ENCODE measurements around the gene VRK1. TPM values are rescaled to one million over a fixed set of nuclear protein-coding genes. Genes with fewer than 3 reads are reported as not detected.

The VRK1 gene
- total RNA-seq, 1 experiment from 2014 or later: 26.5 TPM

DNA sequence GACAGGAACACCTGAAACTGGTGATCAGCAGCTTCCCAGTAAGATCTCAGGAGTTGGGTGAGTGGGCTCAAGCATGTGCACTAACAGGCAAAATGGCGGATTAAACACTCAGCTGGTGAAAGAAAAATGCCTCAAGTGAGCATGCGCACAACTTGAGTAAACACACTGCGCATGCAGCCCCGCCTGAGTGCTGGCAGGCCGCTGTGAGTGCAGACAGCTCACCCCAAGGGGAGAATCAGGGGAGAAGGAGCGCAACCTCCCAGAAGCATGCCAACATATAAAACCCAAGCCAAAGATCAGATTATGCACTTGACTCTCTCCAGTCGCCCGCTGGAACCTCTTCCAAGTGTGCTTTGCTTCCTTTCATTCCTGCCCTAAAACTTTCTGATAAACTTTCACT lies 125.8 kb downstream of the VRK1 start:
- BruUV-seq (replicated peaks): no TSS peak
- TF ChIP-seq TCF7L2 (IDR thresholded peaks at IDR 0.05; ENCODE audit: low read depth, low read length): no peak
- TF ChIP-seq POLR2AphosphoS5 (IDR thresholded peaks at IDR 0.05; ENCODE audit: low read depth, low read length): no peak
- TF ChIP-seq, protein P1, sequence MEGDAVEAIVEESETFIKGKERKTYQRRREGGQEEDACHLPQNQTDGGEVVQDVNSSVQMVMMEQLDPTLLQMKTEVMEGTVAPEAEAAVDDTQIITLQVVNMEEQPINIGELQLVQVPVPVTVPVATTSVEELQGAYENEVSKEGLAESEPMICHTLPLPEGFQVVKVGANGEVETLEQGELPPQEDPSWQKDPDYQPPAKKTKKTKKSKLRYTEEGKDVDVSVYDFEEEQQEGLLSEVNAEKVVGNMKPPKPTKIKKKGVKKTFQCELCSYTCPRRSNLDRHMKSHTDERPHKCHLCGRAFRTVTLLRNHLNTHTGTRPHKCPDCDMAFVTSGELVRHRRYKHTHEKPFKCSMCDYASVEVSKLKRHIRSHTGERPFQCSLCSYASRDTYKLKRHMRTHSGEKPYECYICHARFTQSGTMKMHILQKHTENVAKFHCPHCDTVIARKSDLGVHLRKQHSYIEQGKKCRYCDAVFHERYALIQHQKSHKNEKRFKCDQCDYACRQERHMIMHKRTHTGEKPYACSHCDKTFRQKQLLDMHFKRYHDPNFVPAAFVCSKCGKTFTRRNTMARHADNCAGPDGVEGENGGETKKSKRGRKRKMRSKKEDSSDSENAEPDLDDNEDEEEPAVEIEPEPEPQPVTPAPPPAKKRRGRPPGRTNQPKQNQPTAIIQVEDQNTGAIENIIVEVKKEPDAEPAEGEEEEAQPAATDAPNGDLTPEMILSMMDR (IDR thresholded peaks at IDR 0.05): no peak
- no peak for TF ChIP-seq SIN3A (IDR thresholded peaks at IDR 0.05; ENCODE audit: borderline replicate concordance, insufficient read depth, low read depth, low read length)
- TF ChIP-seq, protein P2, sequence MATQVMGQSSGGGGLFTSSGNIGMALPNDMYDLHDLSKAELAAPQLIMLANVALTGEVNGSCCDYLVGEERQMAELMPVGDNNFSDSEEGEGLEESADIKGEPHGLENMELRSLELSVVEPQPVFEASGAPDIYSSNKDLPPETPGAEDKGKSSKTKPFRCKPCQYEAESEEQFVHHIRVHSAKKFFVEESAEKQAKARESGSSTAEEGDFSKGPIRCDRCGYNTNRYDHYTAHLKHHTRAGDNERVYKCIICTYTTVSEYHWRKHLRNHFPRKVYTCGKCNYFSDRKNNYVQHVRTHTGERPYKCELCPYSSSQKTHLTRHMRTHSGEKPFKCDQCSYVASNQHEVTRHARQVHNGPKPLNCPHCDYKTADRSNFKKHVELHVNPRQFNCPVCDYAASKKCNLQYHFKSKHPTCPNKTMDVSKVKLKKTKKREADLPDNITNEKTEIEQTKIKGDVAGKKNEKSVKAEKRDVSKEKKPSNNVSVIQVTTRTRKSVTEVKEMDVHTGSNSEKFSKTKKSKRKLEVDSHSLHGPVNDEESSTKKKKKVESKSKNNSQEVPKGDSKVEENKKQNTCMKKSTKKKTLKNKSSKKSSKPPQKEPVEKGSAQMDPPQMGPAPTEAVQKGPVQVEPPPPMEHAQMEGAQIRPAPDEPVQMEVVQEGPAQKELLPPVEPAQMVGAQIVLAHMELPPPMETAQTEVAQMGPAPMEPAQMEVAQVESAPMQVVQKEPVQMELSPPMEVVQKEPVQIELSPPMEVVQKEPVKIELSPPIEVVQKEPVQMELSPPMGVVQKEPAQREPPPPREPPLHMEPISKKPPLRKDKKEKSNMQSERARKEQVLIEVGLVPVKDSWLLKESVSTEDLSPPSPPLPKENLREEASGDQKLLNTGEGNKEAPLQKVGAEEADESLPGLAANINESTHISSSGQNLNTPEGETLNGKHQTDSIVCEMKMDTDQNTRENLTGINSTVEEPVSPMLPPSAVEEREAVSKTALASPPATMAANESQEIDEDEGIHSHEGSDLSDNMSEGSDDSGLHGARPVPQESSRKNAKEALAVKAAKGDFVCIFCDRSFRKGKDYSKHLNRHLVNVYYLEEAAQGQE (IDR thresholded peaks at IDR 0.05; ENCODE audit: insufficient read depth in 1 of 2, low read depth in 2 of 2, low read length in 1 of 2): no peak
- H3K4me1 ChIP-seq (ENCODE audit: control insufficient read depth, insufficient read depth, low read length): no peaks in the 10 kb centered on the region
- no peaks in the 10 kb centered on the region for H3K36me3 ChIP-seq (ENCODE audit: control insufficient read depth, insufficient read depth, low read length)
- no peak for ATAC-seq
- in situ Hi-C loops (cut with HindIII; ENCODE audit: low pct_unique_long_range_greater_than_20kb, low sequenced_read_pairs): no loop called here
- H3K4me3 ChIP-seq (ENCODE audit: low read depth in 2 of 2, low read length in 2 of 2): no peak overlapping the region
- H3K27me3 ChIP-seq (ENCODE audit: control insufficient read depth, insufficient read depth, low read length): no peaks in the 10 kb centered on the region
- no peak overlapping the region for H3K27ac ChIP-seq (ENCODE audit: low read length)
- intact Hi-C loops (cut with micrococcal nuclease; ENCODE audit: unreplicated experiment): no loop called here
- H3K9me3 ChIP-seq (ENCODE audit: control insufficient read depth, insufficient read depth, low read depth, low read length): no peaks in the 10 kb centered on the region
- POLR2A ChIA-PET: no interaction called here
- DNase-seq (ENCODE audit: low read depth, low spot score): no peak
- CTCF ChIA-PET: no interaction called here

DNA sequence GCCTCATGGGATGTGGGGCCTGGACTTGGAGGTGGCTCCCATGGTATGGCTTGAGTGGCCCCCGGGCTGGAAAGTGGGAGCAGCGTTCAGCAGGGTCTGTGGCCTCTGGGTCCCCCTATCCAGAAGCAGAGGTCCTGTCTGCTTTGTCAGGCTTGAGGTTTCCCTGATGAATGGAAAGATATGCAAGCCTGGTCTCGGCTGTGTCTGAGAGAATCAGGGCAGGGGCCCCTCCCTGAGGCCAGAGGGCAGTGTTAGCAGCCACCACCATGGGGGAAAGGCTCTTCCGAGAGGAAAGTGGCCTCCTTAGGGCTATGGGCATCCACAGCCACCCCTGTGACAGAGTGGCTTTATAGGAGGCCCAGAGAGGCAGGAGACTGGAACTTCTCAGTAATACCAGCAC lies 128.2 kb downstream of the VRK1 start:
- ChIA-PET POLR2A (no interaction called here), CTCF (no interaction called here)
- no TSS peak for BruUV-seq (replicated peaks)
- Histone ChIP-seq H3K27me3 (ENCODE audit: control insufficient read depth, insufficient read depth, low read length) (no peaks in the 10 kb centered on the region), H3K4me3 (ENCODE audit: low read depth in 2 of 2, low read length in 2 of 2) (no peak overlapping the region), H3K4me1 (ENCODE audit: control insufficient read depth, insufficient read depth, low read length) (no peaks in the 10 kb centered on the region), H3K36me3 (ENCODE audit: control insufficient read depth, insufficient read depth, low read length) (no peaks in the 10 kb centered on the region), H3K9me3 (ENCODE audit: control insufficient read depth, insufficient read depth, low read depth, low read length) (no peaks in the 10 kb centered on the region), H3K27ac (ENCODE audit: low read length) (no peak overlapping the region)
- no peak for TF ChIP-seq POLR2AphosphoS5 (IDR thresholded peaks at IDR 0.05; ENCODE audit: low read depth, low read length)
- TF ChIP-seq, protein P2 (IDR thresholded peaks at IDR 0.05; ENCODE audit: insufficient read depth in 1 of 2, low read depth in 2 of 2, low read length in 1 of 2): no peak
- no peak for TF ChIP-seq SIN3A (IDR thresholded peaks at IDR 0.05; ENCODE audit: borderline replicate concordance, insufficient read depth, low read depth, low read length)
- TF ChIP-seq, protein P1 (IDR thresholded peaks at IDR 0.05): no peak
- no peak for TF ChIP-seq TCF7L2 (IDR thresholded peaks at IDR 0.05; ENCODE audit: low read depth, low read length)
- in situ Hi-C loops (cut with HindIII; ENCODE audit: low pct_unique_long_range_greater_than_20kb, low sequenced_read_pairs) (no loop called here), intact Hi-C loops (cut with micrococcal nuclease; ENCODE audit: unreplicated experiment) (no loop called here)
- DNase-seq (ENCODE audit: low read depth, low spot score) (no peak), ATAC-seq (no peak)

Data from Panc1 (cell line).